GM11168 (cell line): ENCODE measurements around the gene ZDHHC8.

ENCODE experiments used
- in situ Hi-C: fragments of 300-500 bp; cut with MboI; formaldehyde crosslinking; loops from one replicate; pipeline ENCODE4 v1.12.0; 2022; ENCODE audit warnings: low sequenced_read_pairs; ENCODE audit not compliant: unreplicated experiment

ZDHHC8 gene

DNA sequence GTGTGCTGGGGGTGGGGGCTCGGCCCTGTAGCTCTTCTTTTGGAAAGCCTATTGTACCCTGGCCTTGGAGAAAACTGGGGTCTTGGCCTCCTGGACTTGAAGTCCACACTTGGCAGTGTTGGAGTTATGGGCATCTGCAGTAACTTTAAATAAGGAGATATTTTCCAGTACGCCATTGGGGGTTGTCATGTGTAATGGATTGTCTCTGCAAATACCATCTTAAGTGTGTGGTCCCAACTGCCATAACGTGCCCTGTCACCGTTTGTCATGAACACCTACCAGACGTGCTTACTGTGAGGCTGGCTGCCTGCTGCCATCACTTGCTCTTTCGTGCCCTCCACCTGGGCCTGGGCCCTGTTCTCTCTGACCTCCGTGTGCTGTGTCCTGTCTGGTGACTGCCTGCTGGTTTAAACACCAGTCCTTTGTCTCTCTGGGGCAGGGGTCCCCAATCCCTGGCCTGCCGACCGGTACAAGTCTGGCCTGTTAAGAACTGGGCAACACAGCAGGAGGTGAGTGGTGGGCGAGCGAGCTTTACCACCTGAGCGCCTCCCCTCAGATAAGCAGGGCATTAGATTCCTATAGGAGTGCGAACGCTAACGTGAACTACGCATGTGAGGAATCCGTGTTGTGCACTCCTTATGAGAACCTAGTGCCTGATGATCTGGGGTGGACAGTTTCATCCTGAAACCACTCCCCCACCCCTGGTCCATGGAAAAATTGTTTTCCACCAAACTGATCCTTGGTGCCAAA is 3.6 kb upstream of the ZDHHC8 start:
- in situ Hi-C loops: no loop called here

DNA sequence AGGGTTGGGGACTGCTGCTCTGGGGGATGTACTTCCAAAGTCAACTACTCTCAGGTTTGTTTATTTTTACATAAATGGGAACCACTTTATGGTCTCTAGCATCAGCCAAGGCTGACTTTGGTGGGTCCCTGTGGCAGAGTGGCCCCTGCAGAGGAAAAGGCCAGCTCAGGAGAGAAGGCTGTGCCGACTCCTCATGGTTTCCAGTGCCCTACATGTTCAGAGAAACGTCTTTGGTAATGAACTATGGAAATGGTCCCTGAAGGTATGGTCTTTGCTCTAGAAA is 3.0 kb upstream of the ZDHHC8 start:
- in situ Hi-C loops: no loop called here

DNA sequence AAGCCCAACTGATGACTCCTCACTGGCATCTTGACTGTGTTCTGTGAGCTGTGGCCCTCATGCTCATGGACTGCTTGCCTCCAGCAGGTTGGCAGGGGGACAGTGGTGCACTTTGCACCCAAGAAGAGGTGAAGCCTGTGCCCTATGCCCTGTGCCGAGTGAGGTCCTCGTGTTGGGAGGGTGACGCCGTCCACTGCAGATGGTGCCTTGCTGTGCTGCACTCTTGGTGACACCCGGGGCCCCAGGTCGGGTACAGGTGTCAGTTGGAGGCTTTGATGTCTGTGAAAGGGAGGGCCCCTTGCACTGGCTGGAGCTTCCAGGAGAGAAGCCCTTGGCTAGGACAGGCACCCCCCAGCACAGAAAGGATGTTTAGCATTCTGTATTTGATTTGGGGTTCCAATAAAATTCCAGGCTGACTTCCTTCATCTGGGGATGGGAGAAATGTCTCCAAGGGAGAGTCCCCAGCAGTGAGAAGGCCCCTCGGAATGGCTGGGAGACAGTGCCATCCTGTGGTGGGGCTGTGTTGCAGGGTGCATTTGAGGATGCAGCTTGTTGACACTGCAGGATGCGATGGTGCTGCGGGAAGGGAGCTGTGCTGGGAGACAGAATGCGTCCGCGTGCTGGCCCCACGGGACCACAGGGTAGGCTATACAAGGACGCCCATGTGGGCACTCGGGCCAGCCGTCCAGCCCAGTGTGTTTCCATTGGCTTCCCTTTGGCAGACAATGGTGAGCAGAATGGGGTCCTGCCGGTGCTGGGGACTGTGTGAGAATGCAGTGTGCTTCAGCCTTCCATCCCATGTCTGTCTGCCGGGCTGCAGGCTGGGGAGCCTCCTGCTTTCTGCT is 2.5 kb upstream of the ZDHHC8 start:
- in situ Hi-C loops: no loop called here

DNA sequence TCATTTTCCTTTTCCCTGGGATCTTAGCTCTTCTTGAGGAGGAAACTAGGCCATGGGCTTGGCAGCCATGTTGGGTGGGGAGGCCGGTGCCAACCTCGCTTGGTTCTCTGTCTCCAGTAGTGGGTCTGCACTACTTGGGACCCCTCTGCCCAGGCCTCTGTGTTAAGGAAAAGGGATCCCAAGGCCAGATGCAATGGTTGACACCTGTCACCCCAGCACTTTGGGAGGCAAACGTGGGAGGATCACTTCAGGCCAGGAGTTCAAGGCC is 1.9 kb upstream of the ZDHHC8 start:
- in situ Hi-C loops: no loop called here

DNA sequence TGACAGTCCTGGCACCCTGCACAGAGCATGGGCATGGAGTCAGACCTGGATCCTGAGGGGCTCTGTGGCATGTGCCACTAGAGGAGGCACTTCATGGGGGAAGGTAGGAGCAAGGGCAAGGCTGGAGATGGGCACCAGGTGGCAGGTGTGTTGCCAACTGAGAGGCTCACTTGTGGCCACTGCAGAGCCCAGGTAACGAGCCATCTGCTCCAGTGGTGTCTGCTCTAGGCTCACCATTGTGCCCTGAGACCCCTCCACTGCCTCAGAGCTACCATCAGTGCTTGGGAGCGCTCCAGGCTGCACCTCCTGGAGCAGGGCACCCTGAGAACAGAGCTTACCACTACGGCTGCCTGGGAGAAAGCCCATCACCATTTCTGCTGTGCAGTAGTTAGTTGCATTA is 1.3 kb upstream of the ZDHHC8 start:
- in situ Hi-C loops: no loop called here

DNA sequence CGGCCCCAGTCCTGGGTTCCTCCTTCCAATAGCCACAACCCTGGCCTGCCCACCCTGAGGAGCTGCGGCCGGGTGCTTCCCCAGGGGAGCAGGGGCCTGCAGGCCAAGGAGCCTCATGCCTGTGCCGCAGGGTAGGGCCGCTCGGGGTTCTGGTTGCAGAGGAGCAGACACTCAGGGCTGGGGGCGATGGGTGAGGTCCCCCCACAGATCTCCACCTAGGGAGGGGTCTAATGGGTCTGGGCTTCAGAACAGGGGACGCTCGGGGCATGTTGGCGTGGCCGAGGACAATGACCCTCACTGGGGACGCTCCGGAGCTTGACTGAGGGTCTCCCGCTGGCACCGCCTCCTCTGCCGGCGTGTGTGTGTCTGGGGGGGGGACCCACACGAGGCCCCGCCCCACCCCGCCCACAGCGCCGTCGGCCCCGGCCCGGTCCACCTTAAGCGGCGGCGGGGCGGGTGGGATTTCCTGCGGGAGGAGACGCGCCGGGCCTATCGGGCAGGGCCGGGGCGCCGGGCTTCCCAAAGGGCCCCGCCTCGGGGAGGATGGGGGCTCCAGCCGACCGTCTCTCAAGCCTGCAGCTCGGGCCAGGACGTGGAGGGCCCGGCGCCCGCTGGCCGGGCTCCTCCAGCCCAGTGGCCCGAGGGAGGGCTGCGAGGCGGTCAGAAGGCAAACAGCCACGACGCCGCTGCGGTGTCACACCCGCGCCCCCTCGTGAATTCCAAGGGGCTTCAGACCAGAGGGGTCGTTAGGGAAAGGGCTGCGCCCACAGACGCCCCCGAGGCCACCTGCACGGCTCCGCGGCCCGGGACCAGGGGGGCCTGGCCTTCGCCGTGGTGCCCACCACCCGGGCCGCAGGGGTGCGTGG is 640 bp upstream of the ZDHHC8 start:
- in situ Hi-C loops: no loop called here

DNA sequence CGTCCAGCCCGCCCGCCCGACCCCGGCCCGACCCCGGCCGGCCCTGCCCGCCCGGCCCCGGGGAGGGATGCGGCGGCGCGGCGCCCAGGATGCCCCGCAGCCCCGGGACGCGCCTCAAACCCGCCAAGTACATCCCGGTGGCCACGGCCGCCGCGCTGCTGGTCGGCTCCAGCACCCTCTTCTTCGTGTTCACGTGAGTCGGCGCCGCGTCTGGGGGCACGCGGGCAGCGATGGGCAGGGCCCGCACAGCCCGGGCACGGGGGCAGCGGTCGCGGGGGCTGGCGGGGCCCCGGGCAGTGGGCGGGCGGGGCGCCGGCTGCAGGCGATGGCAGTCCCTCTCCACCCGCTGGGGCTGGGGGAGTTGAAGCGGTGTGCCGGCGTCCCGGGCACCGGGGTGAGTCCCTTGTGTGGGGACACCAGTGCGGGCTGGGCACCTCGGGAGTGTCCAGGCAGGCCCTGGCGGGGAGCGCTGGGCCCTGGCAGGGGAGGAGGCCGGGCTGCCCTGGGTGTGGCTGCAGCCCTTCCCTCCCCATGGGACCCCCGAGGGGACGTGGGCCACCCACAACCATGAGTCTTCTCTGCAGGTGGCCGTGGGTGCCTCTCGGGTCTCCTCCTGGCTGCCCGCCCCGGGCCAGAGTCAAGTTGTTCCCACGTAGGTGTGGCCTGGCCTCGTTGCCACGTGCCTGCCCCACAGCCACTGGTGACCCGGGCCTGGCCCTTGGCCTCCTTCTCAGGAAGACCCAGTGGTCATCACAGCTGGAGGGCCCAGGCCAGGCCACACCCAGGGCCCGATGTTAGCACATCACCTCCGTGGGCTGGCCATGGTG is 468 bp downstream of the ZDHHC8 start:
- in situ Hi-C loops: no loop called here

DNA sequence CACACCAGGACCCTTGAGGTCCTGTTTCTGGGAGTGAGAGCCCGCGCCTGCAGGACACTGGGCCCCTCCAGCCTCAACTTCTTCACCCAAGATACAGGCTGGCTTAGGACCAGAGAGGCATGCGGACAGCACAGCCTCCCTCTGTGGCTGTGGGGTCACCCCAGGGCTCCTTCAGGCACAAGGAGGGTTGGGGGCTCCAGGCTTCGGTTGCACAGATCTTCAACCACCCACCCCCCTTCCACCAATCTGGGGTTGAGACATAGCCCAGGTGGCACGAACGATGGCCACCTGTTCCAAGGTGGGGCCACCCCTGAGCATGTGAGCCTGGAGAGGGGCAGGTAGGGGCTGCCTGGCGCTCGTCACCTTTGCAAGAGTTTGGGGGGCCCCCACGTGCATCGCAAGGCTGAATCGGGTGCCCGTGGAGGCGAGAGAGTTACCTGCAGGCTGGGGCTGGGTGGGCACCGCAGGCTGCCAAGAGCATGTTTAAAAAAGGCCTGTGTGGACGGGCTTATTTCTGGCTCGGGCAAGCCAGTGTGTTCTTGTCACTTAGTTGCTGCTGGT is 1.2 kb downstream of the ZDHHC8 start:
- in situ Hi-C loops: no loop called here

DNA sequence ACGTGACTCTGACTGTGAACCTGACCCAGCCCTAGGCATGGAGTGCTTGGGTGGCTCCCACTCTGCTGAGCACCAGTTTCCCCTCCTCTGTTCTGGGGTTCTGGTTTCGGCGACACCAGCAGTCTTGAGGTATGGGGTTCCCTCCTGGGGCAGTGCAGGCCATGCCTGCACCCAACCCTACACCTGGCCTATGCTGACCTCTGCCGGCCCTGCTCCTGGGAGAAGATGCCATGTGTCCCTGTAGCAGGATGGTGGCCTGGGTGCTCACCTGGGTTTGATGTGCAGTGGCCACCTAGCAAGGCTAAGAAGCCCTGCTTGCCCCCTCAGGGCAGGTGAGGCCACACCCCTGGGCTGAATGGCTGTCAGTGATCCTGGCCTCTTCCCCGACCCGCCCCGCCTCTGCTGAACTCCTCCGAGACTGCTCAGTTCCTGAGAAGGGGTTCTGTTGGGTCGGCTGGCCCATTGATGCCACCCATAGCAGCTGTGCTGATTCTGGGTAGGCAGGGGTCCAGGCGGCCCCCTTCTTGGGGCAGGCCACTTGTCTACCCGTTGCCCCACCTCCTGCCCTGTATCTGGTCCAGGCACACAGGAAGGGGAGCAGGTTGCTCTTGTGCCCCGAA is 2.4 kb downstream of the ZDHHC8 start:
- in situ Hi-C loops: no loop called here

DNA sequence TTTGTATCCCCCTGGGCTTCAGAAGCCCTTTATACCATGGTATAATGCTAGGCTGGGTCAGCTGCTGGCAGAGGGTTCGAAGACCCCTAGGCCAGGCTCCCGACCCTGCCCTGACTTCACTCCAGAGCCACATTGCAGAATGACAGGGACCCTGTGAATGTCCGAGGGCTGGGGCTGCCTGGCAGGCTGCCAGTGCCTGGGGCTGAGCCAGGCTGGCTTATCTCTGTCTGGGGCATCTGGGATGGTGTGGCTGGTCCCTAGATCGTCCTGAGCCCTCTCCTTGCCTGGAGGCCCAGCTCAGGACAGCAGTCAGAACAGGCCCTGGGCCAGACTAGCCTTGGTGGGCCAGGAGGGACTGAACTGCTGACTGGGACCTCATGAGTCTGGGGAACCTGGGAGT is 3.7 kb downstream of the ZDHHC8 start:
- in situ Hi-C loops: no loop called here

DNA sequence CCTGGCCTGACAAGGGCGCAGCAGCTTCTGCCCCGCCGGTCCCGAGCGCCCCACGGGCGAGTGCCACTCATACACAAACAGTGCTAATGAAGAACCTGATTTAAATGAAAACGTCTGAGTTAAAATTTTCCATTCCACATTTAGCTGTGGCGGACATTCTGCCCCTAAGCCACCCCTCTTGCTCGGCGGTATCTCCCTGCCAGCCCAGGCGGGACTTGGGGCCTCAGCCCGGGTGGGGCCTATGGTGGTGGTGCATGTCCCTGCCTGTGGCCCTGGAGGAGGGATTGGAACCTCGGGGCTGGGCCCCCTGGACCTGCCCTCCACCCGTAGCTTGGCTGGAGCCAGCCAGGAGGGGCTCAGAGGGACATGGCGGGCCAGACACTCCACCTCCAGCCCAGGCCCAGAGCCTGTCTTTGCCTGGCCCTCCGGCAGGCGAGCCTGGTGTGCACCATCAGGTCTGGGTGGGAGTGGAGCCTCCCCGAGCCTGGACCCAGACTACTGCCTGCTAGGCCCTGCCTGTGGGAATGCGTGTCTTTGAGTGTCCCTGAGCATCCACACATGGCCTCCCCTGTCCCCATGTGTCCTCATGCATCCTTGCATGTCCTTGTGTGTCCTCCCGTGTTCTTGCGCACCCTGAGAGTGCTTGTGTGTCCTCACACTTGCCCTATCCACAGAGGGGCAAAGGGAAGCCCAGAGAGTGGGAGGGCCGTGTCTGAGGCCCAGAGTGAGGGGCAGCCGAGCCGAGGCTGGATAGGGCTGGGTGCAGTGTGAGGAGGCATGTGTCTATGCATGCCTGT is 4.4 kb downstream of the ZDHHC8 start:
- in situ Hi-C loops: no loop called here

DNA sequence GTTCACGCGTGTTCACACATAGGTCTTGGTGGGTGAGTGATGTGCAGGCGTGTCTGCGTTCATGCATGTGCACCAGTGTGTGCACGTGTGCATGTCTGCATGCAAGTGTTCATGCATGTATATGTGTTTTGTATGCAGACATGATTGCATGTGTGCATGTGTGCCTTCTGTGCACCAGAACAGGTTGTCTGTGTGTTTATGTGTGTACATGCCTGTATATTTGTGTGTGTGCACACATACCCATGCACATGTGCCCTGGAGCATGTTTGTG is 4.9 kb downstream of the ZDHHC8 start:
- in situ Hi-C loops: no loop called here

DNA sequence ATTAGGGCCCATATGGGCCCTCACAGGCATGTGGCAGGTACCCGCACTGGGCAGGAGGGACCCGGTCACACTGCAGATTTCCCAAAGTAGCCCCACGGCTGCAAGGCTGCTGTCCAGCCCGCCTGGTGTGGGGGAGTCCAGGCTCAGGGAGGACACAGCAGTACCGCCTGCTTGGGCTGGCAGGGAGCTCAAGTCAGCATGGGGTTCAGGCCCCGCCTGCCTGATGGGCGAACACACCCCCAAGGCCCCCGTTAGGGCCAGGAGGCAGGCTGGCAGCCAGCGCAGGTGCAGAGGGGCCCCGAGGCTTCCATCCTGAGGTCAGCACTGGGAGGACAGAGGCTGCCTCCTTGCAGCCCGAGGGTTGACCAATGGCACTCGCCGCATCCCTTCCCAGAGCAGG is 5.5 kb downstream of the ZDHHC8 start:
- in situ Hi-C loops: no loop called here

DNA sequence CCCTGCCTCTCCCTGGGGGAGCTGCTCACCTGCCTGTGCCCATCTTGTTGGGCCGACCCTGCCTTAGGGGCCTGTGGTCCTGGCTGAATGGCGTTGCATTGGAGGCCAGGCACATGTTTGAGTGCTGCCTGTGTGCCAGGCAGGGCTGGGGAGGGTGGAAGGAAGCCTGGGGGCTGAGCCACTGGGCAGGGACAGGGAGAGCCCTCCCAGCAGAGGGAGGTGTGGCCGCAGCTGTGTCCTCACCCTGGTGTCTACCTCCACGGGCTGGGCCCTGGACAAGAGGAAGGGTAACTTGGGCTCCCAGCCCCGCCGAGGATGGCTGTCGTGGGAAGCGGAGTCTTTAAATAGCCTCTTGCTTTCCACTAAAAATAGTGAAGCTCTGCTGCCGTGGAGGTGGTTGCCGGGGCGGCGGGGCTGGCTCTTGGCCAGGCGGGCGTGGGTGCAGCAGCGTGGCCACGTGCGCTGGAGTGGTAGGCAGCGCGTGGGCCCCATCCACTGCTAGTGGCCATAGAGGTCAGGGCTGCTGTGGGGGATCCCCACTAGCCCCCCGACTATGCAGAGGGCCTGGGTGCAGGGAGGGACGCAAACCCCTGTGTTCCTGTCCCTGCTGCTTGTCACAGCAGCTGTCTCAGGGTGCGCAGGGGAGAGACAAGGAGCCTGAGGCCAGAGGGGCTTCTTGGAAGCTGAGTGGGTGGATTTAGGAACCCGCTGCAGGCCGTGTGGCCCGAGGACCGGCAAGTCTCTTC is 6.2 kb downstream of the ZDHHC8 start:
- in situ Hi-C loops: no loop called here

DNA sequence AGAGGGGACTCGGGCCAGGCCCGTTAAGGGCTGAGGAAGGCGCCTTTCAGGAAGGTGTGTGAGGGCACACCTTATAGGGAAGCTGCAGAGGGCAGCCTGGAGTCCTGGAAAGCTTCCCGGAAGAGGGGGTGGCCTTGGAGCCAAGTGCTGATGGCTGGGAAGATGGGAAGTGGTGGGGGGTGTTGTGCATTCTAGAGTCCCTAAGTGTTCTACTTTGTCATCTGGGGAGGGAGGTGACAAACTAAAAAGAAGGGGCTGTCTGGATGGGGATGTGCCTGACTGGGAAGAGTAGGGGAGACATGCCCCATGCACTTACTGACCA is 6.8 kb downstream of the ZDHHC8 start:
- in situ Hi-C loops: no loop called here

DNA sequence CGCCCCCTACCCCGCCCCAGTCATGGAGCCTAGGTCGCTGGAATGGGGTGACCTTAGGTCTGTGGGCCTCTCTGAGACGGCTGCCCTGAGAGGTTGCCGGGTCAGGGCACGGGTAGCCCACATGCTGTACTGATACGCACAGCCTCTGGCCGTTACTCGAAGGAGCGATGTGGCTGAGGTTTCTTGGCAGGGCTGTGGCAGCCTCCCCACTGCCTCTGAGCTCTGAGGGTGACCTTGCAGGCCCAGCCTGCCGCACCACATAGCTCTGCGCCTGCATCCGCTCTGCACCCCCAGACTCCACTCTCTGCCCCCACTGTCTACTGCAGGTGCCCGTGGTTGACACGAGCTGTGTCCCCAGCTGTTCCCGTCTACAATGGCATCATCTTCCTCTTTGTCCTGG is 7.3 kb downstream of the ZDHHC8 start:
- in situ Hi-C loops: no loop called here

DNA sequence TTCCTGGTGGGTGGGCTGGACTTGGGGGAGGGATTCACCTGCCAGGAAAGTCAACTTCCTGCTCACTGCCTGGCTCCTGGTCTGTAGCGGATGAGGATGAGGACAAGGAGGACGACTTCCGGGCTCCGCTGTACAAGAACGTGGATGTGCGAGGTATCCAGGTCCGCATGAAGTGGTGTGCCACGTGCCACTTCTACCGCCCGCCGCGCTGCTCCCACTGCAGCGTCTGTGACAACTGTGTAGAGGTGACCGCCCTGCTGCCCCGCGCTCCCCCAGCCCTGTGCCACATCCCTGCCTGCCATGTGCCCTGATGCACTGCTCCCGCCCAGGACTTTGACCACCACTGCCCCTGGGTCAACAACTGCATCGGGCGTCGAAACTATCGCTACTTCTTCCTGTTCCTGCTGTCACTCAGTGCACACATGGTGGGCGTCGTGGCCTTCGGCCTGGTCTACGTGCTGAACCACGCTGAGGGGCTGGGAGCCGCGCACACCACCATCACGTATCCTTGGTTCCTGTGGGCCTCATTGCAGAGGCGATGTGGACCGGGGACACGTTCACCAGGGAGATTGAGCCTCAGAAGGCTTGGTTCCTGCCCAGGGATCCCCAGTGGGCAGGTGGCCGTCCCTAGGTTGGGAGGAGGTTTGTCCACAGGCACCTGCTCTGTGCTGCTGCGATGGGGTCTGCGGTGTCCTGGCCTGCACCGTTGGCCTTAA is 7.9 kb downstream of the ZDHHC8 start:
- in situ Hi-C loops: no loop called here

DNA sequence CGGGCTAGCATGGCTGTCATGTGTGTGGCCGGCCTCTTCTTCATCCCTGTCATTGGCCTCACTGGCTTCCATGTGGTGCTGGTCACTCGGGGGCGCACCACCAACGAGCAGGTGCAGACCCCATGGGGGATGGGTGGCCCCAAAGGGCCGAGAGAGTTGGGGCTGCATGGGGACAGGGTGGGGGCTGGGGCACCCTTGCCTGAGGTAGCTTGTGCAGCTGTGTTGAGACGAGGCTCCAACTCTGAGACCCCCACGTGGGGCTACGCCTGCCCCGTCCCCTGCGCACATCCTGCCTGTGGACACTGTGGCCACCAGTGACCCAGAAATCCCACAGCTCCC is 8.5 kb downstream of the ZDHHC8 start:
- in situ Hi-C loops: no loop called here
